Esophagus mucosa (tissue), 1 donor: ENCODE data around the gene GALNT7. TPM values are rescaled to one million over a fixed set of nuclear protein-coding genes. Genes with fewer than 3 reads are reported as not detected.
A peak's percentile ranks its signal among the peaks of the same experiment; 100 is the strongest.

Source experiments
- ATAC-seq: fragments of 200-7000 bp; cut with Tn5 transposase; one replicate; pipeline ENCODE4 v1.9.1; 2020
- total RNA-seq: library from RNA; stranded (reverse); gene quantifications from one replicate; pipeline ENCODE4 v1.2.4, GENCODE V29; 2023
- donor health status: DM: yes; HTN: yes; CAD: no.

The GALNT7 gene
- total RNA-seq, 1 donor from 2014 or later = 39.0 TPM

DNA sequence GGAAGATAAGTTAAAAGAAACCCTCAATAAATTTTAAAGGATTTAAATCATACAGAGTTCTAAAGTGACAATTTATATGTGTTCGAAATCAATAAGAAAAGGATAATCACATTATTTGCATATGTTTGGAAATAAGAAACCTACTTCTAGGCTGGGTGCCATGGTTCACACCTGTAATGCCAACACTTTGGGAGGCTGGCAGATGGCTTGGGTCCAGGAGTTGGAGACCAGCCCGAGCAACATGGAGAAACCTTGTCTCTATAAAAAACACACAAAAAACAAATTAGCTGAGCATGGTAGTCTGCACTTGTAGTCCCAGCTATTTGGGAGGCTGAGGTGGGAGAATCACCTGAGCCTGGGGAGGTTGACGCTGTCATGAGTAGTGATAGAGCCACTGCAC is 194.1 kb downstream of the GALNT7 start:
- no peak for ATAC-seq

DNA sequence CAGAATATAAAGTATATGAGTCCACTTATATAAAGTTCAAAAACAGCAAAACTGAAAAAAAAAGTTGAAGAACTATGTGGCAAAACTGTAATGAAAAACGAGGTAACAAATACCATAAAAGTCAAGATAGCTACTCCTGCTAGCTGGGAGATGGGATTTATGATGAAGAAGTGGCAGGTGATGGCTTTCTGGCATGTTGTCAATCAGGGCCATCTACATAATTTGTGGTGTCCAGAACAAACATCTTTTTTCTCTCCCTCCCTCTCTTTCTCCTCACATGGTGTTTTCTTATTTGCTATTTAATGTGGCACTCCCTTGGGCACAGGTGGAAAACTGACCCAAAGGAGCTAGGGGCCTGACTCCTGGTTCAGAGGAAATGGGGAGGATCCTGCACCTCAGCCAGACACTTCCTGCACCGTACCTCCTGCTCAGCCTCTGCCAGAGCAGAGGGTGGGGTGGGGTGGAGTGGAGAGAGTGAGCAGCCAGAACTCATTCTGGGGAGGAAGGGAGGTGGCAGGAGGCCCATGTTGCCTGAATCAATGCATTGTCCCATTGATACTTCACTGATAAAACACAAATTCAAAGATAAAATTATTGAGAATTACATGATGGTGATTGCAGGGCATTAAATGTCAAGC is 196.9 kb downstream of the GALNT7 start:
- no peak for ATAC-seq

DNA sequence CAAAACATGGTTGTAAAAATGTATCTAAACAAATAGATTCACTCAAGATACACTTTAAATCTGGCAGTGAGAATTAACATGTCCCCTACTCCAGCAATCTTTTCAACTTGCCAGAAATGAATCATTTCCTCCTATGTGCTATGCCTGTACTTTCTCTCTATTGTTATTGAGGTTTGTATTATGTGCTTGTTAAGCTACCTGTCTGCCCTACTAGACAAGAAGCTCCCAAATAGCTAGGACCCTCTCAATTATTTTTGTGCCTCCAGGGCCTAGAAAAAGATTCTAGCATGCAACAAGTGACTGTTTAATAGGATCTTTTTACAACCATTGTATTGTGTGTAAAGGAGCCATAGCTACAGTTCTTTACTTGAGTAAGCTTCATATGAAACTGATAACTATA is 198.7 kb downstream of the GALNT7 start:
- ATAC-seq = no peak

DNA sequence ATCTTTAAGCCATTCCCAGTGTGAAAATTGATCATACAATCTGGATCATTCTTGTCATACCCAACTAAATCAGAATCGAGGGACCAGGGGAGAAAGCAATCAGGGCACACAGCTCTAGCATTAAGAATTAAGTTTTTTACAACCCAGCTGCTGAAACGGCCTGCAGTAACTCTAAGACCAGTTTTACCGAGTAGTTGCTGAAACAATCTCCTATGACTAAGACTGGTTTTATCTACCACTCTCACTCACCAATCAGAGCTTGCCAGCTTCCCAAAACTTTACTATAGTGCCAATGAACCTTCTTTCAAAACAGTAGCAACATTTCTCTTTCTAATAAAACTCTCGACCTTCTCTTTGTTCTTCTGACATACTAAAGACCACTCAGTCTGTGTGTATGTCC is 199.3 kb downstream of the GALNT7 start:
- no peak for ATAC-seq

DNA sequence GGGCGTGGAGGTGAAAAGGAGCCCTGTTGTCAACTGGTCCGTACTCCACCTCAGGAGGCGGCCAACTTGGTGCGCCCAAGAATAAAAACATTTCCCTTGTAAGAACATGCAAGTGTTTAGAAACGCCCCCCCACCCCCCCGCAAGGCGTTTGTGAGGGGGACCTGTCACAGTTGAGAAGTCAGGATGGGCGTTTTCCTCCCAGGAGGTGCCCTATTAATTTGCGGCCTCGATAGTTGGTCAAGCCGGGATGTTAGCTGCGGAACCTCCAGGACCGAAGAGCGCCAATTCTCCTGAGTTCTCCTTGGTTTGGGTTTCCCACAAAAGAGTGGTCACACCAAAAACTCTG is 201.5 kb downstream of the GALNT7 start:
- no peak for ATAC-seq

DNA sequence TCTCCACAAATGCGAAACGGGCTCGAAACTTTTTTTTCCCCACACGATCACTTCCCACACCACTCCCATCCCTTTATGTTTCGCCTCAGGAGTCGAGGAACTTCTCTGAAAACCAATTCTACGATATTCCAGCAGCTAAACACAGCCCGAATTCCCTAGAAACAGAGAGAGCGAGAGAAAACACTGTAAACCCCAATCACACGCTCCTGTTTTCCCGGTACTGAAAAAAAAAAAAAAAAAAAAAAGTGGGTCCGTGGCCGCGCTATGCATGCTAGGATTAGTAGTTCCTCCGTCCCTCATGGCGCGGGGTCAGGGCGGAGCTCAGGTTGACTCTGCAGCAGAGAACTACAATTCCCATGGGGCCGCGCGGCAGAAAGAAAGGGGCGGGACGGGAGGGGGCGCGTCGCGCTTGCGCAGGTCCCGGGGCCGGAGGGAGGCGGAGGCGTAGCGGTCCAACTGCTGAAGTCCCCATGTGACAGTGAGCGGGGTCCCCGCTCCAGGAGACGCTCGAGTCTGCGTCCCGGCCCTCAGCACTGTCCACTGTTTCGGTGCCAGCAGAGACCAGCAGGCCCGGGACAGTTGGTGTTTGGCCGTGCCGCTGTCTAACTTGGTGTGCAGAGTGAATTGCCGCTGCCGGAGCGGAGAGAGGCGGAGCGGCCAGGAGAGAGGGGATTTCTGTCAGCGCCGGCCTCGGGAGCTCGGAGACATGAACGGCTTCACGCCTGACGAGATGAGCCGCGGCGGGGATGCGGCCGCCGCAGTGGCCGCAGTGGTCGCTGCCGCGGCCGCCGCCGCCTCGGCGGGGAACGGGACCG is 202.1 kb downstream of the GALNT7 start, which contains the start of gene SAP30:
Gene SAP30 (plus strand): TSS at position 478 of the 815 bp plus-strand sequence. CDS start 229 bp downstream, at position 707.
- ATAC-seq = peak; percentile 98

DNA sequence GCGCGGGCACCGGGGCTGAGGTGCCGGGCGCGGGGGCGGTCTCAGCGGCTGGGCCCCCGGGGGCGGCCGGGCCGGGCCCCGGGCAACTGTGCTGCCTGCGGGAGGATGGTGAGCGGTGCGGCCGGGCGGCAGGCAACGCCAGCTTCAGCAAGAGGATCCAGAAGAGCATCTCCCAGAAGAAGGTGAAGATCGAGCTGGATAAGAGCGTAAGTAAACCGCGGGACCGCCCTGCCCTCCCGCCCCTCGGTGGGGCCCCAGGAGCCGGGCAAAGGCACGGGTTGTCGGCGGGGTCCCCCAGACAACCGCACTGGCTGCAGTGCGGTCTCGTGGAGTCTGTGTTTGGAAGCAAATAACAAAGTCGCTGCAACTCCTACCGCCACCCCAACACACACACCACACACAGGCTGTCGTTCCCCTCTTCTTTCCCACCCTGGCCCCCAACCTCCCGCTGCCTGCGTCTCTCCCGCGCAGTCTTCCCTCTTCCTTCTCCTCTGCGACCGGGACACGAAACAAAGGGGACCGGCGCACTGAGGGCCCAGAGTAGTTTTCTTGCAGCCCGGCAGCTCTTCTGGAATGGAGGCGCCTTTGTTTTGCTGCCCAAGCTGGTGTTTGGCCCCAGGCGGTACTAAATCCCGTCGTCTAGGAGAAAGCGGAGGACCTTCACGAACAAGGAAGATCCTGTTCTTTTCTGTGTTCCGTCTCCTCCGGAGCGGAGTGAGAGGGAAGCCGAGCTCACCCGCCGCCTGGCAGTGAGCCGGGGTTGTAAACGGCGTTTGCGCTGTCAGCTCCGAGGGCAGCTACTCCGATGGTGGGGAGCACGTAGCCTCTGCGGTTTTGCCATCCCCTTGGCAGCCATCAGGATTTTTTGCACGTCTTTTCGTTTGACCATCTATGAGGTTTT is 202.9 kb downstream of the GALNT7 start:
- ATAC-seq = no peak

Other genes starting within 250 kb of the GALNT7 start
- 85.0 TPM for gene HMGB2, start 165.5 kb downstream of the GALNT7 start, total RNA-seq
- gene SAP30, start 202.1 kb downstream of the GALNT7 start, total RNA-seq = 5.1 TPM
- 0.12 TPM for gene SCRG1, start 230.3 kb downstream of the GALNT7 start, total RNA-seq